ENCODE data around the gene SCGN. TPM values are rescaled to one million over a fixed set of nuclear protein-coding genes. Genes with fewer than 3 reads are reported as not detected.

Gene SCGN
- total and polyA plus RNA-seq, 2 of the 13 experiments (the other 11 are each of a cell fraction or from before 2014, with no cell fraction given): 2.9 to 29.0 TPM

GRCh38 chr6:25635886-25636317 is 16.1 kb upstream of the SCGN start (continued):
- TF ChIP-seq ZNF318 (CRISPR knock-in tag; IDR thresholded peaks at IDR 0.05) (no peak), ARNT (IDR thresholded peaks at IDR 0.05) (no peak), ZNF615 (CRISPR knock-in tag; IDR thresholded peaks at IDR 0.05; ENCODE audit: borderline replicate concordance) (no peak; the same call in 1 of the 2 replicates), RELA (CRISPR knock-in tag; IDR thresholded peaks at IDR 0.05) (no peak), MIER2 (CRISPR knock-in tag; IDR thresholded peaks at IDR 0.05) (peak; percentile 93), PPARG (CRISPR knock-in tag; conservative IDR thresholded peaks at IDR 0.05) (peak; percentile 96), TEF (CRISPR knock-in tag; IDR thresholded peaks at IDR 0.05) (no peak), KMT2A (CRISPR knock-in tag; IDR thresholded peaks at IDR 0.05) (no peak), PHF21A (CRISPR knock-in tag; IDR thresholded peaks at IDR 0.05) (peak; percentile 88), SOX6 (IDR thresholded peaks at IDR 0.05) (no peak), SOX6 (CRISPR knock-in tag; IDR thresholded peaks at IDR 0.05) (peak; percentile 99), RBFOX2 (IDR thresholded peaks at IDR 0.05; ENCODE audit: low read depth, low read length) (no peak), CEBPG (CRISPR knock-in tag; IDR thresholded peaks at IDR 0.05) (peak; percentile 66), BCLAF1 (IDR thresholded peaks at IDR 0.05) (no peak), GTF3A (CRISPR knock-in tag; conservative IDR thresholded peaks at IDR 0.05) (0 out of 2 replicates have a peak, but pooled peaks have one; percentile 26)
- TF ChIP-seq, protein P1, sequence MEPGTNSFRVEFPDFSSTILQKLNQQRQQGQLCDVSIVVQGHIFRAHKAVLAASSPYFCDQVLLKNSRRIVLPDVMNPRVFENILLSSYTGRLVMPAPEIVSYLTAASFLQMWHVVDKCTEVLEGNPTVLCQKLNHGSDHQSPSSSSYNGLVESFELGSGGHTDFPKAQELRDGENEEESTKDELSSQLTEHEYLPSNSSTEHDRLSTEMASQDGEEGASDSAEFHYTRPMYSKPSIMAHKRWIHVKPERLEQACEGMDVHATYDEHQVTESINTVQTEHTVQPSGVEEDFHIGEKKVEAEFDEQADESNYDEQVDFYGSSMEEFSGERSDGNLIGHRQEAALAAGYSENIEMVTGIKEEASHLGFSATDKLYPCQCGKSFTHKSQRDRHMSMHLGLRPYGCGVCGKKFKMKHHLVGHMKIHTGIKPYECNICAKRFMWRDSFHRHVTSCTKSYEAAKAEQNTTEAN (CRISPR knock-in tag; conservative IDR thresholded peaks at IDR 0.05): peak; percentile 24; the same call in 1 of the 2 replicates
- TF ChIP-seq, protein P2, sequence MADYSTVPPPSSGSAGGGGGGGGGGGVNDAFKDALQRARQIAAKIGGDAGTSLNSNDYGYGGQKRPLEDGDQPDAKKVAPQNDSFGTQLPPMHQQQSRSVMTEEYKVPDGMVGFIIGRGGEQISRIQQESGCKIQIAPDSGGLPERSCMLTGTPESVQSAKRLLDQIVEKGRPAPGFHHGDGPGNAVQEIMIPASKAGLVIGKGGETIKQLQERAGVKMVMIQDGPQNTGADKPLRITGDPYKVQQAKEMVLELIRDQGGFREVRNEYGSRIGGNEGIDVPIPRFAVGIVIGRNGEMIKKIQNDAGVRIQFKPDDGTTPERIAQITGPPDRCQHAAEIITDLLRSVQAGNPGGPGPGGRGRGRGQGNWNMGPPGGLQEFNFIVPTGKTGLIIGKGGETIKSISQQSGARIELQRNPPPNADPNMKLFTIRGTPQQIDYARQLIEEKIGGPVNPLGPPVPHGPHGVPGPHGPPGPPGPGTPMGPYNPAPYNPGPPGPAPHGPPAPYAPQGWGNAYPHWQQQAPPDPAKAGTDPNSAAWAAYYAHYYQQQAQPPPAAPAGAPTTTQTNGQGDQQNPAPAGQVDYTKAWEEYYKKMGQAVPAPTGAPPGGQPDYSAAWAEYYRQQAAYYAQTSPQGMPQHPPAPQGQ (CRISPR knock-in tag; IDR thresholded peaks at IDR 0.05; ENCODE audit: borderline replicate concordance): no peak
